ENCODE data around the gene FBXL7. TPM values are rescaled to one million over a fixed set of nuclear protein-coding genes. Genes with fewer than 3 reads are reported as not detected.

Gene FBXL7
- total and polyA plus RNA-seq, 7 experiments from 2014 or later: not detected

DNA sequence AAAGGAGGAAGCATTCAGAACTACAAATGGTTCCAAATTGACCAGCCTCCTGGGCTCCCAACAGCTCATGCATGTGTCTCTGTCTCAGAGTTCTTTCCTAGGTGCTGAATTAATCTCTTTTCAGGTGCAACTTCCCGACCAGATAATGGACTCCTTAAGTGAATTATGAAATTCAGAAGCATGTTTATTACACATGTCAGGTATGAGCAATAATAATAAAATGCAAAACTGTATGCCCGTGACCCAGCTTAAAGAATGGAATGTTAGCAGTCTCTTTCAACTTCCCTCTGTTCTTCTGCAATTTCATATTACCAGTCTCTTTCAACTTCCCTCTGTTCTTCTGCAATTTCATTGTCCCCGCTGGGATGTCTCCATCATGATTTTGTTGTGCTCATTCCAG lies 60.4 kb downstream of the FBXL7 start:
- Mint-ChIP-seq H3K27ac (no peak overlapping the region), H3K9me3 (peaks cover 0 to 14% (median 4%) of the 10 kb centered on the region in 11 donors), H3K4me1 (no peaks in the 10 kb centered on the region), H3K36me3 (no peaks in the 10 kb centered on the region), H3K27me3 (peaks cover 0 to 4% (median 0%) of the 10 kb centered on the region in 5 donors), H3K4me3 (no peak overlapping the region)
- ChIA-PET CTCF (no interaction called here), POLR2A (no interaction called here)
- Histone ChIP-seq H3K4me1 (ENCODE audit: control insufficient read depth in 2 of 2, insufficient read depth in 2 of 2, low read length in 2 of 2) (no peaks in the 10 kb centered on the region), H3K27ac (ENCODE audit: low read depth, low read length) (no peak overlapping the region), H3K27me3 (ENCODE audit: control insufficient read depth in 2 of 2, insufficient read depth in 2 of 2, low read length in 2 of 2) (no peaks in the 10 kb centered on the region), H3K9me3 (ENCODE audit: control insufficient read depth in 2 of 3, low read length in 3 of 3) (no peaks in the 10 kb centered on the region), H3K36me3 (ENCODE audit: control insufficient read depth in 2 of 3, insufficient read depth in 3 of 3, low read length in 3 of 3) (no peaks in the 10 kb centered on the region), H3K4me3 (ENCODE audit: low read length) (no peak overlapping the region)
- no peak for DNase-seq
- no peak for ATAC-seq
- intact Hi-C loops (cut with micrococcal nuclease): no loop called here

DNA sequence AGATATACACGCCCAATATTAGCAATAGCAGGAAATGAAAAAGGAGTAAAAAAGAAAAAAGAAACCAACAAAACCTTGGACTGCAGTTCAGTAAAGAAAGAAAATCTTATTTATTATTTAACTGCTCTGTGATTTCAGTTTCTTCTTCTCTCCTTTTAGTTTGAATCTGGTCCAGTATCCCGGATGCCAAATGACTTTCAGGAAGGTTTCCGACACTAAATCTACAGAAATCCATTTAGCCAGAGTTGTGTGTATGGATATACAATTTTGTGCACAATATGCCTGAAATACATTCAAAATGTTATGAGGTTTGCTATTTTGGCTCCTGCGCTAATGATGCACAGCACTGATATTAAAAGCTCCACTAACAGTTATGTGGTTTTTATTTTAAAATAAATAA lies 64.5 kb downstream of the FBXL7 start:
- CTCF ChIA-PET: no interaction called here
- Histone ChIP-seq H3K9me3 (ENCODE audit: control insufficient read depth in 2 of 3, low read length in 3 of 3) (no peaks in the 10 kb centered on the region), H3K27ac (ENCODE audit: low read depth, low read length) (no peak overlapping the region), H3K4me1 (ENCODE audit: control insufficient read depth in 2 of 2, insufficient read depth in 2 of 2, low read length in 2 of 2) (no peaks in the 10 kb centered on the region), H3K4me3 (ENCODE audit: low read length) (no peak overlapping the region), H3K36me3 (ENCODE audit: control insufficient read depth in 2 of 3, insufficient read depth in 3 of 3, low read length in 3 of 3) (no peaks in the 10 kb centered on the region), H3K27me3 (ENCODE audit: control insufficient read depth in 2 of 2, insufficient read depth in 2 of 2, low read length in 2 of 2) (no peaks in the 10 kb centered on the region)
- Mint-ChIP-seq H3K36me3 (no peaks in the 10 kb centered on the region), H3K4me3 (no peak overlapping the region), H3K27me3 (no peaks in the 10 kb centered on the region), H3K4me1 (no peaks in the 10 kb centered on the region), H3K9me3 (peaks cover 0 to 11% (median 2%) of the 10 kb centered on the region in 11 donors), H3K27ac (no peak overlapping the region)
- no peak for DNase-seq
- ATAC-seq: no peak
- intact Hi-C loops (cut with micrococcal nuclease): no loop called here
- POLR2A ChIA-PET: no interaction called here

DNA sequence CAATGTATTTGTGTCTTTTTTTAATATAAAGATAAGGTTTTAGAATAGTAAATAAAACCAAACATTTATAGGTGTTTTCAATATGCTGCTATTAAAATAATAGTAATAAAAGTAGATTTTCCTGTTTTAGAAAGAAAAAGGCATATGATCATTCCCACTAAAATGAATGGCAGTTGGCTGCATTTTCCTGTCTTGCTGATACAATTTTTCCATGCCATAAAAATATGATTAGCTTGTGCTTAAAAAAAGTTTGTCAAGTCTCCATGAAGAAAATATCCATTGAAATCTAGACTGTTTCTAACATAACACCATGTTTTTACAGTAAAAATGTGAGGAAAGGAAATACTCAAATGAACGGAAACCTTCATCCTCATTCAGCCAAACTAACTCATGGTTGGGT lies 65.0 kb downstream of the FBXL7 start:
- Mint-ChIP-seq H3K9me3 (peaks cover 0 to 11% (median 2%) of the 10 kb centered on the region in 11 donors), H3K4me1 (no peaks in the 10 kb centered on the region), H3K27me3 (no peaks in the 10 kb centered on the region), H3K27ac (no peak overlapping the region), H3K36me3 (no peaks in the 10 kb centered on the region), H3K4me3 (no peak overlapping the region)
- Histone ChIP-seq H3K27me3 (ENCODE audit: control insufficient read depth in 2 of 2, insufficient read depth in 2 of 2, low read length in 2 of 2) (no peaks in the 10 kb centered on the region), H3K27ac (ENCODE audit: low read depth, low read length) (no peak overlapping the region), H3K4me3 (ENCODE audit: low read length) (no peak overlapping the region), H3K4me1 (ENCODE audit: control insufficient read depth in 2 of 2, insufficient read depth in 2 of 2, low read length in 2 of 2) (no peaks in the 10 kb centered on the region), H3K9me3 (ENCODE audit: control insufficient read depth in 2 of 3, low read length in 3 of 3) (no peaks in the 10 kb centered on the region), H3K36me3 (ENCODE audit: control insufficient read depth in 2 of 3, insufficient read depth in 3 of 3, low read length in 3 of 3) (no peaks in the 10 kb centered on the region)
- no peak for DNase-seq
- ChIA-PET POLR2A (no interaction called here), CTCF (no interaction called here)
- intact Hi-C loops (cut with micrococcal nuclease): no loop called here
- ATAC-seq: no peak

DNA sequence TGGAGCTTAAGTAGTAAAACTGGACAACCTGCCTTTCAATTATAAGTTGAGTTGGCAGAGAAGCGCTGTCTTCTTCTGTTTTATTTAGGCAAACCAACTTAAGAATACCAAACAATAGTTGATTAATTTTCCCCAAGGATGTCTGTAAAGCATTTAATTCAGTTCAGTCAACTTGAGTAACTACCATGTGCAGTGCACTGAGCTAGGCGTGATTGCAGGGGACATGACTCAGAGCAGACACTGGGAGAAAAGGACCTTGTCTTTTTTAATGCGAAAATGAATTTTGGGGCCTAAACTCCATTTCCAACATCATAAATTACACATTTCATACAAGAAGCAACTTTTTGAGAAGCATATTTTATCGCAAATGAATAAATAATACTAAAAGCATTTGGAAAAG lies 66.3 kb downstream of the FBXL7 start:
- Histone ChIP-seq H3K4me1 (ENCODE audit: control insufficient read depth in 2 of 2, insufficient read depth in 2 of 2, low read length in 2 of 2) (no peaks in the 10 kb centered on the region), H3K9me3 (ENCODE audit: control insufficient read depth in 2 of 3, low read length in 3 of 3) (no peaks in the 10 kb centered on the region), H3K27ac (ENCODE audit: low read depth, low read length) (no peak overlapping the region), H3K27me3 (ENCODE audit: control insufficient read depth in 2 of 2, insufficient read depth in 2 of 2, low read length in 2 of 2) (no peaks in the 10 kb centered on the region), H3K4me3 (ENCODE audit: low read length) (no peak overlapping the region), H3K36me3 (ENCODE audit: control insufficient read depth in 2 of 3, insufficient read depth in 3 of 3, low read length in 3 of 3) (no peaks in the 10 kb centered on the region)
- H3K4me3 Mint-ChIP-seq: no peak overlapping the region
- ChIA-PET CTCF (no interaction called here), POLR2A (no interaction called here)
- no peaks in the 10 kb centered on the region for H3K36me3 Mint-ChIP-seq
- no peak for DNase-seq
- no peak for ATAC-seq
- intact Hi-C loops (cut with micrococcal nuclease): no loop called here
- H3K9me3 Mint-ChIP-seq: peaks cover 0 to 9% (median 2%) of the 10 kb centered on the region in 11 donors
- no peaks in the 10 kb centered on the region for H3K4me1 Mint-ChIP-seq
- no peaks in the 10 kb centered on the region for H3K27me3 Mint-ChIP-seq
- H3K27ac Mint-ChIP-seq: no peak overlapping the region

DNA sequence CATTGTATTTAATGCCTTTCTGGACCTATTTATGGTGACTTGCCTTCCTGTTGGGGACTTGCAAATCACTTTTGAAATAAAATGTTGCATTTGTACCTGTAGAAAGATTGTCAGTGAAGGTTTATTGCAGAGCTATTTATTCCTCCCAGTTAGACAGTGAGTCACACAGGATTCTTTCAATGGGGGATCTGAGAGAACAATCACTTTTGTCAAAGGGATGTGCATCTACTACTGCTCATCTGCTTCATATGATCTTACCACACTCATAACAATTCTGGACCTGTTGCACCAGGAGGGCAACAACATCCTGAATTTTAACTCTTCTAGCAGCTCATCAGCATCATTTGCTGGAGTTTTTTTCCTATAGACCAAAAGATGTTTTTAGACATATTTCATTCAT lies 66.8 kb downstream of the FBXL7 start:
- Mint-ChIP-seq H3K4me3 (no peak overlapping the region), H3K36me3 (no peaks in the 10 kb centered on the region), H3K4me1 (no peaks in the 10 kb centered on the region), H3K27me3 (no peaks in the 10 kb centered on the region), H3K27ac (no peak overlapping the region), H3K9me3 (peaks cover 0 to 5% (median 2%) of the 10 kb centered on the region in 11 donors)
- no peak overlapping the region for H3K4me3 ChIP-seq (ENCODE audit: low read length)
- no peaks in the 10 kb centered on the region for H3K36me3 ChIP-seq (ENCODE audit: control insufficient read depth in 2 of 3, insufficient read depth in 3 of 3, low read length in 3 of 3)
- intact Hi-C loops (cut with micrococcal nuclease): no loop called here
- CTCF ChIA-PET: no interaction called here
- no peaks in the 10 kb centered on the region for H3K9me3 ChIP-seq (ENCODE audit: control insufficient read depth in 2 of 3, low read length in 3 of 3)
- H3K27me3 ChIP-seq (ENCODE audit: control insufficient read depth in 2 of 2, insufficient read depth in 2 of 2, low read length in 2 of 2): no peaks in the 10 kb centered on the region
- H3K27ac ChIP-seq (ENCODE audit: low read depth, low read length): no peak overlapping the region
- ATAC-seq (no peak), DNase-seq (no peak)
- POLR2A ChIA-PET: no interaction called here
- H3K4me1 ChIP-seq (ENCODE audit: control insufficient read depth in 2 of 2, insufficient read depth in 2 of 2, low read length in 2 of 2): no peaks in the 10 kb centered on the region

DNA sequence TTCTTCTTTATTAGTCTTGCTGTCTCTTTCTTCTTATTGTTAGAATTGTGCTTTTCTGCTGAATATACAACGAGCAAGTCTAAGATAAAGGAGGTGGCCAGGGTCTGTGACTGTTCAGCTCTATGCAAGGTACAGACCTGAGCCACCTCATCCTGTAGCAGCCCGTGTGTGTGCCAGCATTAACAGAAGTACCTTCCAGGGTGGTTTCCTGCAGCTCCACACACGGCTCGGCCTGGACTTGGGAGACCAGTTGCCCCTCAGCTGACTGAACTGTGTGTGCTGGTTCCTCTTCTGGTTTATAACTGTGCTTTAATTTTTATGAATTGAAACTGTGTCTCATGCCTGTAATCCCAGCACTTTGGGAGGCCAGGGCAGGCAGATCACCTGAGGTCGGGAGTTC lies 70.5 kb downstream of the FBXL7 start:
- Mint-ChIP-seq H3K4me1 (no peaks in the 10 kb centered on the region), H3K36me3 (no peaks in the 10 kb centered on the region), H3K27ac (no peak overlapping the region), H3K27me3 (no peaks in the 10 kb centered on the region), H3K4me3 (no peak overlapping the region), H3K9me3 (peaks cover 0 to 4% (median 0%) of the 10 kb centered on the region in 11 donors)
- intact Hi-C loops (cut with micrococcal nuclease): loop anchor here in 1 of 2 donors (10.0 kb wide), 1 partner anchor 484 kb away; no protein-coding TSS in a partner anchor
- Histone ChIP-seq H3K27me3 (ENCODE audit: control insufficient read depth in 2 of 2, insufficient read depth in 2 of 2, low read length in 2 of 2) (no peaks in the 10 kb centered on the region), H3K27ac (ENCODE audit: low read depth, low read length) (no peak overlapping the region), H3K36me3 (ENCODE audit: control insufficient read depth in 2 of 3, insufficient read depth in 3 of 3, low read length in 3 of 3) (no peaks in the 10 kb centered on the region), H3K4me1 (ENCODE audit: control insufficient read depth in 2 of 2, insufficient read depth in 2 of 2, low read length in 2 of 2) (no peaks in the 10 kb centered on the region), H3K4me3 (ENCODE audit: low read length) (no peak overlapping the region), H3K9me3 (ENCODE audit: control insufficient read depth in 2 of 3, low read length in 3 of 3) (no peaks in the 10 kb centered on the region)
- CTCF ChIA-PET: no interaction called here
- DNase-seq (no peak), ATAC-seq (no peak)
- POLR2A ChIA-PET: no interaction called here

DNA sequence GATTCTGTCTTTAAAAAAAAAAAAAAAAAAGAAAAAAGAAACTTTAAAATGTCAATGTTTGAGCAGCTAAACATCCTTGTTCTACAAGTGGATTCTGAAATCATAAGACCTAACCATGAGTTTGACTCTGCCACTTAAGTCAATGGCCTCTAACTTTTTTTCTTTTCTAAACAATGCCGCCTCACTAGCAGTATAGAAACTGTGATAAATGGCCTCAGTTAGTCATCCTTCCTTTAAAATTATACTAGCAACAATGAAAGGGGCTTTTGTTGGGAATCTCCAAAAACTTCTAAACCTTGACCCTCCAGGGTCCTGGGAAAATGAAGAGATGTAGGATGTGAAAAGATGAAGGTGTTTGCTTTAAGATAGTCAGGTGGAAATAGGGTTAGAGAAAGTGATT lies 71.1 kb downstream of the FBXL7 start:
- Histone ChIP-seq H3K27ac (ENCODE audit: low read depth, low read length) (no peak overlapping the region), H3K4me1 (ENCODE audit: control insufficient read depth in 2 of 2, insufficient read depth in 2 of 2, low read length in 2 of 2) (no peaks in the 10 kb centered on the region), H3K36me3 (ENCODE audit: control insufficient read depth in 2 of 3, insufficient read depth in 3 of 3, low read length in 3 of 3) (no peaks in the 10 kb centered on the region), H3K4me3 (ENCODE audit: low read length) (no peak overlapping the region), H3K9me3 (ENCODE audit: control insufficient read depth in 2 of 3, low read length in 3 of 3) (no peaks in the 10 kb centered on the region), H3K27me3 (ENCODE audit: control insufficient read depth in 2 of 2, insufficient read depth in 2 of 2, low read length in 2 of 2) (no peaks in the 10 kb centered on the region)
- no peak overlapping the region for H3K27ac Mint-ChIP-seq
- ChIA-PET CTCF (no interaction called here), POLR2A (no interaction called here)
- no peak overlapping the region for H3K4me3 Mint-ChIP-seq
- peaks cover 0 to 4% (median 0%) of the 10 kb centered on the region in 11 donors for H3K9me3 Mint-ChIP-seq
- H3K4me1 Mint-ChIP-seq: no peaks in the 10 kb centered on the region
- no peaks in the 10 kb centered on the region for H3K27me3 Mint-ChIP-seq
- DNase-seq: no peak
- intact Hi-C loops (cut with micrococcal nuclease): loop anchor here in 1 of 2 donors (10.0 kb wide), 1 partner anchor 484 kb away; no protein-coding TSS in a partner anchor
- ATAC-seq: no peak
- H3K36me3 Mint-ChIP-seq: no peaks in the 10 kb centered on the region

Measured in naive thymus-derived CD4-positive, alpha-beta T cell (primary cell).